Suppressor macrophage treated with lipopolysaccharide for 4 hours (primary cell): Measurements from ENCODE around the gene STAT2.
A peak's percentile ranks its signal among the peaks of the same experiment; 100 is the strongest.
"Not testable (repeated sequence)": the region's sequence is repeated elsewhere in the genome, so short reads cannot be mapped to it uniquely, and the experiment has no call there.

Source experiments
- DNase-seq: peaks from one replicate; pipeline ENCODE4 v3.0.0-alpha.2; 2020

STAT2 gene

GRCh38 chr12:56359851-56360767, at the start of gene STAT2:
Gene STAT2, minus strand, starts transcription at chr12:56360107. Its CDS starts 3,536 bp downstream, at chr12:56356571.
- peak; percentile 100 for DNase-seq

GRCh38 chr12:56408799-56409417, 49.0 kb upstream of the STAT2 start:
- no peak for DNase-seq

- DNase-seq: not testable (repeated sequence)
Measured at GRCh38 chr12:56404227-56404626, 44.3 kb upstream of the STAT2 start.

GRCh38 chr12:56401612-56402011, 41.7 kb upstream of the STAT2 start:
- not testable (repeated sequence) for DNase-seq

GRCh38 chr12:56401125-56401524, 41.2 kb upstream of the STAT2 start:
- not testable (repeated sequence) for DNase-seq

- not testable (repeated sequence) for DNase-seq
Measured at GRCh38 chr12:56399466-56399865, 39.6 kb upstream of the STAT2 start.

GRCh38 chr12:56398324-56398723, 38.4 kb upstream of the STAT2 start:
- no peak for DNase-seq

GRCh38 chr12:56392331-56392730, 32.4 kb upstream of the STAT2 start:
- DNase-seq: no peak

- no peak for DNase-seq
Measured at GRCh38 chr12:56391721-56392120, 31.8 kb upstream of the STAT2 start.

GRCh38 chr12:56389412-56389811, 29.5 kb upstream of the STAT2 start:
- DNase-seq: no peak

GRCh38 chr12:56387152-56387736, 27.3 kb upstream of the STAT2 start:
- no peak for DNase-seq

GRCh38 chr12:56385873-56386272, 26.0 kb upstream of the STAT2 start:
- no peak for DNase-seq

- DNase-seq: no peak
Measured at GRCh38 chr12:56382611-56383010, 22.7 kb upstream of the STAT2 start.

- no peak for DNase-seq
Measured at GRCh38 chr12:56377989-56378316, 18.0 kb upstream of the STAT2 start.

GRCh38 chr12:56377310-56377988, 17.5 kb upstream of the STAT2 start:
- DNase-seq: peak; percentile 9

- DNase-seq: peak; percentile 2
Measured at GRCh38 chr12:56375598-56376434, 15.9 kb upstream of the STAT2 start.

GRCh38 chr12:56374726-56375597, 15.1 kb upstream of the STAT2 start:
- no peak for DNase-seq

GRCh38 chr12:56373515-56373914, 13.6 kb upstream of the STAT2 start:
- no peak for DNase-seq

- no peak for DNase-seq
Measured at GRCh38 chr12:56366948-56367347, 7.0 kb upstream of the STAT2 start.

- no peak for DNase-seq
Measured at GRCh38 chr12:56362130-56363059, 2.5 kb upstream of the STAT2 start, which contains the start of gene APOF. Gene APOF, minus strand, starts transcription at chr12:56362857. Its CDS starts 112 bp downstream, at chr12:56362745.
